Esophagus squamous epithelium (tissue), 4 donors: Measurements from ENCODE around the gene JUND.

Experiments
- POLR2A ChIP-seq, 4 donors: fragments of 450-650 bp; IDR thresholded peaks; one replicate each; pipeline ENCODE4 v1.6.1; 2017; ENCODE audit warnings: antibody characterized with exemption in 4 of 4, mild to moderate bottlenecking in 4 of 4, moderate library complexity in 3 of 4
- TF ChIP-seq, protein P1 (sequence below), 6 experiments: fragments of 450-650 bp in 4 of 6; fragments of 200-600 bp in 2 of 6; sonication (generic) in 2 of 6; IDR thresholded peaks; one replicate each; pipeline ENCODE4 v1.5.1; 2016 to 2019; ENCODE audit warnings: antibody characterized with exemption in 6 of 6, mild to moderate bottlenecking in 4 of 6, moderate library complexity in 4 of 6

DNA sequence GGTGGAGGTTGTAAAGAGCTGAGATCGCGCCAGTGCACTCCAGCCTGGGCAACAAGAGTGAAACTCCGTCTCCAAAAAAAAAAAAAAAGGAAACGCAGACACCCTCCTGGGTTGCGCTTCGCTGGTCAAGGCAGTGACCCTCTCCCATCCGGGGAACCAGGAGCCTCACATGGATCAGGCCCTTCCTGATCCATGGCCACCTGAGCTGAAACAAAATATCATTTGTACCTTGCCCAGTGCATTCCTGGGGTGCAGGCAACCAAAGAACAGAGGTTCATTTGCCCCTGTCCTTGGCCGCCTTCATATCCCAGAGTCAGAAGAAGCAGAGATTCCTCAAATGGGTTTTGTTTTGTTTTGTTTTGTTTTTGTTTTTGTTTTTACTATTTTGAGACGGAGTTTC, 49.4 kb upstream of the JUND start:
- TF ChIP-seq POLR2A (IDR thresholded peaks at IDR 0.05) = no peak
- TF ChIP-seq, protein P1, sequence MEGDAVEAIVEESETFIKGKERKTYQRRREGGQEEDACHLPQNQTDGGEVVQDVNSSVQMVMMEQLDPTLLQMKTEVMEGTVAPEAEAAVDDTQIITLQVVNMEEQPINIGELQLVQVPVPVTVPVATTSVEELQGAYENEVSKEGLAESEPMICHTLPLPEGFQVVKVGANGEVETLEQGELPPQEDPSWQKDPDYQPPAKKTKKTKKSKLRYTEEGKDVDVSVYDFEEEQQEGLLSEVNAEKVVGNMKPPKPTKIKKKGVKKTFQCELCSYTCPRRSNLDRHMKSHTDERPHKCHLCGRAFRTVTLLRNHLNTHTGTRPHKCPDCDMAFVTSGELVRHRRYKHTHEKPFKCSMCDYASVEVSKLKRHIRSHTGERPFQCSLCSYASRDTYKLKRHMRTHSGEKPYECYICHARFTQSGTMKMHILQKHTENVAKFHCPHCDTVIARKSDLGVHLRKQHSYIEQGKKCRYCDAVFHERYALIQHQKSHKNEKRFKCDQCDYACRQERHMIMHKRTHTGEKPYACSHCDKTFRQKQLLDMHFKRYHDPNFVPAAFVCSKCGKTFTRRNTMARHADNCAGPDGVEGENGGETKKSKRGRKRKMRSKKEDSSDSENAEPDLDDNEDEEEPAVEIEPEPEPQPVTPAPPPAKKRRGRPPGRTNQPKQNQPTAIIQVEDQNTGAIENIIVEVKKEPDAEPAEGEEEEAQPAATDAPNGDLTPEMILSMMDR (IDR thresholded peaks at IDR 0.05) = no peak
